Measurements from ENCODE around the gene S100A6.

Gene S100A6

GRCh38 chr1:153493343-153493960 lies 42.3 kb downstream of the S100A6 start:
- DNase-seq = no peak

DNA sequence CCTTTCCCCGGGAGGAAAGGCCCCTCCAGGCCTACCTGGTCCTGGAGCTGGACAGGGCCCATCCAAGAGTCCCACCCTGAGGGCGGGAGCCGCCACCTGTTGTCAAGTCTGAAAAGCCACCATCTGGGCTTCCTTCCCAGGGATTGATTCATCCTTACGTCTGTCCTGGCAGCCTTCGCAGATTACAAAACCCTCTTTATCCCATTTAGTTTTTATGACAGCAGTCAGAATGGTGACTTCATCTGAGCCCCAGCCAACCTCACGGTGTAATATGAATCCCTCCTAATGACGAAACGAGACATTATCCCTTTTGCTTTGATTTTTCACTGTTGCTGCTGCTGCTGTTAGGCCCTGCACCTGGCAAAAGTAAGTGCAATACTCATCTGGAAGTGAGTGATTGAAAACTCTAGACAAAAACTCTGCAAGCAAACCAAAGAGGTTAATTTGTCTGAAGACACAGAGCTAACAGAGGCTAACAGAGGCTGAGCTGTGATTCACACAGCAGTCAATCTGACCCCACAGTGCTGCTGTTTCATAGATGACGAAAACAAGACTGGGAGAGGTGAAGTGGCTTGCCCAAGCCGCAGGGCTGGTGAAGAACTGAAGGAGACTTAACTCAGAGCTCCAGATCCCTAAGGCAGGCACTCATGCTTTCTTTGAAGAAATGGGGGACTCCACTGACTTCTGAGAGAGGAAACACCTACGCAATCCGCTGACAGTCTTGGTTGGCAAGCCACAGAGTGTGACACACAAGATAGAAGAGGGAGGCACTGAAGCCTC lies 45.3 kb downstream of the S100A6 start:
- DNase-seq = no peak

DNA sequence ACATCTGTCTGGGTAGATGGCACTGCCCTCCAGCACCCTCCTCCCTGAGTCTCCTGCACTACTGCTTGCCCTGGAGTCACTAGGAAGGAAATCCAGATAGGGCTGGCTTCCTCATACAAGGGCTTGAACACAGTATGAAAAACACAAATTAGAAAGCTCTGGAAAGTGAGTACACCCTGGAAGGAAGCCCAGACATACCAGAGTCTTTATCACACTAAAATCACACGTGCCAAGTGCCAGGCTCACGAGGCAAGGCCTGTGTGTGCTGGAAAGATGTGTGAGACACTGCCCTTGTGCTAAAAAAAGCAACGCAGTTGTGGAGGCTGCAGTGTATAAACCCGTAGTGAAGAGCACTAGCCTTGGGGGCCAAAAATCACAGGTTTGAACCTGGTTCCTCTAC lies 47.1 kb downstream of the S100A6 start:
- DNase-seq = no peak

GRCh38 chr1:153487707-153488106 lies 48.1 kb downstream of the S100A6 start:
- no peak for DNase-seq

DNA sequence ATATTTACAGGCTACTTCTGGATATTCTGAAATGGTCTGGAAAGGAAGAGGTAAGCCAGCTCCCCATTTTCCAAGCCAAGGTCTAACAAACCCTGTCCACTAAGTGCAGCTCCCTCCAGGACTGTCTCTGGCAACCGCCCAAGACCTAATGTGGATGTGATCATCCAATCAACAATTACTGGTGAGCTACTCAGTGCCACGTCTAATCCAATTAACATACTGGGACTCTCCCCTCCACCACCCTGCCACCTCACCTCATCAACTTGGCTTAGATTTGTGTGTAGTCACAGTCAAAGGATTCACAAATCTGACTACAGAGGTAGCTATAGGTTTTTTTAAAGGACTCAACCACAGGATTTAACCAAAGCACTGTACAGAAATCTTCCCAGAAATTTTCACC lies 49.9 kb downstream of the S100A6 start:
- no peak for DNase-seq
